H1 (cell line): Measurements from ENCODE around the gene PRPH2. TPM values are rescaled to one million over a fixed set of nuclear protein-coding genes. Genes with fewer than 3 reads are reported as not detected.

Experiments used
- CTCF ChIA-PET: fragments of 300-600 bp; sonication (Branson Sonifier 250); formaldehyde crosslinking; loops from one replicate; lab custom pipeline; 2021; ENCODE audit not compliant: partially characterized antibody; lab: Charles Lee
- POLR2A ChIA-PET: fragments of 300-600 bp; sonication (Branson Sonifier 250); formaldehyde crosslinking; loops from one replicate; lab custom pipeline; 2021; ENCODE audit warnings: inconsistent platforms; ENCODE audit not compliant: partially characterized antibody; lab: Charles Lee
- DNase-seq, 2 experiments: peaks; one replicate each; pipeline versions ENCODE4 v3.0.0 to v3.0.0-alpha.2; 2010 to 2022; ENCODE audit warnings: low spot score in 2 of 2, low read depth in 1 of 2, mixed read lengths in 1 of 2
- FAIRE-seq: peaks from 2 replicates; lab custom pipeline; 2011; peaks lifted over from hg19 to GRCh38; lab: Jason Lieb, UNC
- H2AFZ ChIP-seq: 2 replicates; pipeline ENCODE4 v1.8.1; 2012; ENCODE audit warnings: low read length, inconsistent platforms
- H2AK5ac ChIP-seq: 2 replicates; pipeline ENCODE4 v1.6.1; 2013; ENCODE audit warnings: low read depth, low read length
- H2BK120ac ChIP-seq: replicated peaks from 2 replicates; pipeline ENCODE3; 2013; ENCODE audit warnings: low read depth, low read length, inconsistent platforms
- H2BK12ac ChIP-seq: 2 replicates; pipeline ENCODE4 v1.6.1; 2013; ENCODE audit warnings: low read depth, low read length
- H2BK15ac ChIP-seq: 2 replicates; pipeline ENCODE4 v1.6.1; 2013; ENCODE audit warnings: low read length
- H2BK20ac ChIP-seq: 2 replicates; pipeline ENCODE4 v1.6.1; 2013; ENCODE audit warnings: low read length
- H2BK5ac ChIP-seq: 2 replicates; pipeline ENCODE4 v1.6.1; 2013; ENCODE audit warnings: low read depth, low read length
- H3K14ac ChIP-seq: 2 replicates; pipeline ENCODE4 v1.6.1; 2013; ENCODE audit warnings: inconsistent platforms; ENCODE audit not compliant: insufficient read length
- H3K18ac ChIP-seq: 2 replicates; pipeline ENCODE4 v1.6.1; 2013; ENCODE audit warnings: low read length; ENCODE audit errors: extremely low read depth
- H3K23ac ChIP-seq: 2 replicates; pipeline ENCODE4 v1.6.1; 2013; ENCODE audit warnings: inconsistent platforms; ENCODE audit not compliant: insufficient read length
- H3K23me2 ChIP-seq: 2 replicates; pipeline ENCODE4 v1.6.1; 2013; ENCODE audit warnings: low read depth, low read length
- H3K27ac ChIP-seq: 2 replicates; pipeline ENCODE4 v1.6.1; 2011; ENCODE audit warnings: low read depth, low read length, inconsistent platforms
- H3K27me3 ChIP-seq, 4 experiments: replicated peaks in 1 of 4; 1 replicate in 1 of 4; 2 replicates in 3 of 4; pipeline versions ENCODE4 v1.6.1 to v1.8.1; 2011 to 2013; ENCODE audit warnings: low read length in 3 of 4, mild to moderate bottlenecking in 3 of 4, inconsistent platforms in 2 of 4, mixed read lengths in 2 of 4, moderate library complexity in 1 of 4; ENCODE audit not compliant: control insufficient read depth in 3 of 4, insufficient read depth in 3 of 4; ENCODE audit errors: extremely low read depth in 1 of 4
- H3K36me3 ChIP-seq, 4 experiments: 2 replicates each; pipeline versions ENCODE4 v1.6.1 to v1.8.1; 2011 to 2013; ENCODE audit warnings: mild to moderate bottlenecking in 4 of 4, low read length in 3 of 4, moderate library complexity in 2 of 4, control low read depth in 1 of 4, inconsistent platforms in 1 of 4; ENCODE audit not compliant: insufficient read depth in 4 of 4, control insufficient read depth in 2 of 4
- H3K4ac ChIP-seq: replicated peaks from 2 replicates; pipeline ENCODE3; 2013; ENCODE audit warnings: low read length, low read depth, mixed read lengths, inconsistent platforms; ENCODE audit not compliant: insufficient read length
- H3K4me1 ChIP-seq, 4 experiments: replicated peaks in 1 of 4; 1 replicate in 1 of 4; 2 replicates in 3 of 4; pipeline versions ENCODE4 v1.6.1 to v1.8.1; 2011 to 2013; ENCODE audit warnings: low read length in 3 of 4, inconsistent platforms in 2 of 4, mixed read lengths in 1 of 4; ENCODE audit not compliant: insufficient read depth in 4 of 4, control insufficient read depth in 3 of 4
- H3K4me2 ChIP-seq, 2 experiments: 2 replicates each; pipeline versions ENCODE4 v1.6.1 to v1.8.1; 2011 to 2013; ENCODE audit warnings: low read depth in 2 of 2, low read length in 2 of 2, control low read depth in 1 of 2, inconsistent platforms in 1 of 2, mild to moderate bottlenecking in 1 of 2; ENCODE audit not compliant: insufficient read depth in 1 of 2
- H3K4me3 ChIP-seq, 4 experiments: fragments of 200-600, 300-600 bp in 1 of 4; sonication (generic), shearing (Covaris generic), sonication (Bioruptor Twin) in 1 of 4; 2 replicates each; pipeline versions ENCODE4 v1.5.1 to v1.8.1; 2011 to 2016; ENCODE audit warnings: low read length in 4 of 4, low read depth in 3 of 4, control low read depth in 2 of 4, inconsistent platforms in 2 of 4, mild to moderate bottlenecking in 2 of 4, mixed read lengths in 1 of 4, moderate library complexity in 1 of 4; ENCODE audit not compliant: insufficient read depth in 2 of 4; ENCODE audit errors: extremely low read depth in 1 of 4
- H3K56ac ChIP-seq: replicated peaks from 2 replicates; pipeline ENCODE3; 2013; ENCODE audit warnings: low read depth, mild to moderate bottlenecking, mixed read lengths, low read length, inconsistent platforms; ENCODE audit not compliant: insufficient read length
- H3K79me1 ChIP-seq: 2 replicates; pipeline ENCODE4 v1.6.1; 2013; ENCODE audit warnings: low read depth, low read length, control low read depth
- H3K79me2 ChIP-seq, 2 experiments: 2 replicates each; pipeline versions ENCODE4 v1.6.1 to v1.8.1; 2012 to 2013; ENCODE audit warnings: low read length in 2 of 2, mild to moderate bottlenecking in 2 of 2, inconsistent platforms in 1 of 2; ENCODE audit not compliant: insufficient read depth in 2 of 2, control insufficient read depth in 1 of 2
- H3K9ac ChIP-seq, 4 experiments: replicated peaks in 1 of 4; 1 replicate in 1 of 4; 2 replicates in 3 of 4; pipeline versions ENCODE4 v1.6.1 to v1.8.1; 2011 to 2013; ENCODE audit warnings: low read depth in 3 of 4, low read length in 3 of 4, control low read depth in 2 of 4, mild to moderate bottlenecking in 2 of 4, moderate library complexity in 2 of 4, inconsistent platforms in 1 of 4; ENCODE audit errors: extremely low read depth in 1 of 4
- H3K9me3 ChIP-seq, 2 experiments: 2 replicates each; pipeline versions ENCODE4 v1.6.1 to v1.8.1; 2012 to 2013; ENCODE audit warnings: mild to moderate bottlenecking in 2 of 2, moderate library complexity in 2 of 2, control low read depth in 1 of 2, inconsistent platforms in 1 of 2, low read depth in 1 of 2, low read length in 1 of 2, mixed read lengths in 1 of 2; ENCODE audit not compliant: insufficient read depth in 2 of 2
- H4K20me1 ChIP-seq, 2 experiments: replicated peaks in 1 of 2; 2 replicates each; pipeline versions ENCODE3 to v1.8.1; 2011 to 2013; ENCODE audit warnings: inconsistent platforms in 2 of 2, low read length in 2 of 2, mild to moderate bottlenecking in 1 of 2; ENCODE audit not compliant: insufficient read depth in 2 of 2, control insufficient read depth in 1 of 2
- H4K5ac ChIP-seq: 2 replicates; pipeline ENCODE4 v1.6.1; 2013; ENCODE audit warnings: low read length, low read depth, mixed read lengths, inconsistent platforms; ENCODE audit not compliant: insufficient read length
- H4K8ac ChIP-seq: 2 replicates; pipeline ENCODE4 v1.8.0; 2013; ENCODE audit warnings: mild to moderate bottlenecking, moderate library complexity, low read length, inconsistent platforms; ENCODE audit not compliant: insufficient read depth; ENCODE audit errors: extremely low read depth
- H4K91ac ChIP-seq: replicated peaks from 2 replicates; pipeline ENCODE3; 2013; ENCODE audit warnings: low read length, mixed read lengths, inconsistent platforms; ENCODE audit not compliant: insufficient read length
- BACH1 ChIP-seq: IDR thresholded peaks from 2 replicates; pipeline ENCODE4 v1.6.1; 2012; ENCODE audit warnings: low read length, improper control_type of control experiment
- CEBPB ChIP-seq: IDR thresholded peaks from 2 replicates; pipeline ENCODE4 v1.6.1; 2012; ENCODE audit warnings: low read depth, low read length
- HDAC2 ChIP-seq, 2 experiments: fragments of 300-600 bp in 1 of 2; sonication (generic) in 1 of 2; IDR thresholded peaks; 2 replicates each; pipeline ENCODE4 v1.6.1; 2011 to 2012; ENCODE audit warnings: low read depth in 2 of 2, low read length in 2 of 2, mild to moderate bottlenecking in 2 of 2, moderate library complexity in 2 of 2, borderline replicate concordance in 1 of 2, inconsistent platforms in 1 of 2
- NANOG ChIP-seq: IDR thresholded peaks from 2 replicates; pipeline ENCODE4 v1.6.1; 2011; ENCODE audit warnings: low read length, low read depth, mild to moderate bottlenecking, inconsistent platforms; ENCODE audit not compliant: insufficient read depth, poor library complexity, severe bottlenecking
- NRF1 ChIP-seq: IDR thresholded peaks from 2 replicates; pipeline ENCODE4 v1.6.1; 2011; ENCODE audit warnings: mild to moderate bottlenecking, low read depth, low read length, improper control_type of control experiment
- POLR2A ChIP-seq, 2 experiments: IDR thresholded peaks; 1 replicate in 1 of 2; 2 replicates in 1 of 2; pipeline ENCODE4 v1.6.1; 2011; ENCODE audit warnings: low read depth in 2 of 2, low read length in 2 of 2, mild to moderate bottlenecking in 2 of 2; ENCODE audit errors: control extremely low read depth in 1 of 2
- POLR2AphosphoS5 ChIP-seq: IDR thresholded peaks from 2 replicates; pipeline ENCODE4 v1.6.1; 2011; ENCODE audit warnings: low read depth, low read length
- SP1 ChIP-seq: IDR thresholded peaks from 2 replicates; pipeline ENCODE4 v1.6.1; 2011; ENCODE audit warnings: low read depth, low read length
- TEAD4 ChIP-seq: IDR thresholded peaks from 2 replicates; pipeline ENCODE4 v1.6.1; 2012; ENCODE audit warnings: low read depth, low read length, inconsistent platforms, mixed read lengths
- WGBS, 2 experiments: shearing (Covaris generic) in 1 of 2; methylation state at CpG; one replicate each; pipeline versions ENCODE4 v1.1.6 to v1.1.7; 2013 to 2015; ENCODE audit warnings: low lambda C conversion rate in 2 of 2, mixed read lengths in 2 of 2, inconsistent platforms in 1 of 2, low coverage in 1 of 2, missing lambda C conversion rate in 1 of 2; ENCODE audit not compliant: insufficient replicate concordance in 2 of 2, insufficient coverage in 1 of 2, insufficient read length in 1 of 2; ENCODE audit errors: extremely low coverage in 1 of 2, missing lambda C conversion rate in 1 of 2; 5-methylcytosine and 5-hydroxymethylcytosine counted together
- polyA plus RNA-seq, 7 experiments: library from polyadenylated mRNA; depleted of rRNA in 3 of 7; stranded (reverse) in 5 of 7; unstranded in 2 of 7; fragments of >200 nt in 5 of 7; fragments of 200-250 nt in 2 of 7; gene quantifications; 1 replicate in 5 of 7; 2 replicates in 1 of 7; 4 replicates in 1 of 7; pipeline versions ENCODE4 v1.2.1 to v1.2.3, GENCODE V29; 2011 to 2013; ENCODE audit warnings: missing spikeins in 2 of 7, mixed read lengths in 2 of 7
- total RNA-seq: library from RNA; stranded (reverse); fragmentation: NEBNext Ultra II Directional; extraction: Animal tissue kit (Norgen Biotek cat#: 25700); gene quantifications from 2 replicates; pipeline ENCODE4 v1.2.1, GENCODE V29; 2021

PRPH2 gene
- total and polyA plus RNA-seq, 2 of the 8 experiments (the other 6 are each of a cell fraction or from before 2014, with no cell fraction given), result 0.23 to 0.65 TPM

DNA sequence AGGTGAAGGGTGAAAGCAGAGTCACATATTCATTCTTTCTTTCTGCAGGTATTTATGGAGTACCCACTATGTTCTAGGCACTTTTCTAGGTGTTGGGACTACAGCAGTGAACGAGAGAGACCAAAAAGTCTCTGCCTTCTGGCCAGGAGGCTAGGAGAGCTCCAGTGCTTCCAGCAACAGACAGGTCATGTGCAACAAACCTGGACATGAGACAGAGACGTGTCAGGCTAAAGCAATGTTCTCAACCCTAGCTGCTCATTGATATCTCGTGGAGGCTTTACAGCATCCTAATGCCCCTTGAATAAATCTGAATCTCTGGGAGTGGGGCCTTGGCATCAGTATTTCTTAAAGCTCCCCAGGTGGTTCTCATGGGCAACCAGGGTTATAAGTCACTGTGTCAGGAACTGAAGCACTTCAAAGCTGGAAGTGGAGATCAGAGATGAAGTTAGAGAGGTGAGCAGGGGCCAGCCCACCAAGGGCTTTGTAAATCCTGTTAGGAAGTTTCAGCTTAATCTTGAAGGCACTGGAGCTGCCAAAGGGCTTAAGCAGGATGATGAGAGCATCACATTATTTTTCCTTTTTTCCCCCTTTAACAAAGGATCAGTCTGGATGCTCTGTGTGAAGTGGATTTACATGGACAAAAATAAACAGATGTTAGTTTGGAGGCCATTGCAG lies 36.5 kb upstream of the PRPH2 start:
- Histone ChIP-seq H3K27ac (no peak overlapping the region), H3K14ac (no peak overlapping the region), H3K4ac (no peak overlapping the region), H3K23ac (no peak overlapping the region), H2BK12ac (no peak overlapping the region), H3K4me1 (peaks cover 3 to 25% (median 18%) of the 10 kb centered on the region in 4 experiments), H3K27me3 (peaks cover 0 to 2% (median 0%) of the 10 kb centered on the region in 4 experiments; a peak in 1 of 7 replicates), H4K8ac (no peak overlapping the region), H3K79me2 (peaks cover 0 to 5% of the 10 kb centered on the region in 2 experiments; a peak in 1 of 4 replicates), H2BK20ac (no peak overlapping the region), H3K9ac (no peak overlapping the region), H3K18ac (no peak overlapping the region), H2BK15ac (peak overlapping the region; percentile 74; the same call in 1 of the 2 replicates), H3K23me2 (no peaks in the 10 kb centered on the region), H2BK120ac (no peak overlapping the region), H3K9me3 (no peaks in the 10 kb centered on the region), H3K4me3 (no peak overlapping the region), H3K4me2 (no peak overlapping the region), H2AK5ac (no peak overlapping the region), H2AFZ (no peak overlapping the region), H3K36me3 (no peaks in the 10 kb centered on the region; a peak in 1 of 8 replicates), H4K5ac (no peak overlapping the region), H4K91ac (no peak overlapping the region), H3K79me1 (no peaks in the 10 kb centered on the region; the same call in 1 of the 2 replicates), H3K56ac (no peak overlapping the region), H2BK5ac (no peak overlapping the region), H4K20me1 (no peaks in the 10 kb centered on the region)
- 92% methylated on average over 3 of the region's 3 CpGs; no CpG with 5 or more reads in 1 of the 2 experiments for whole genome bisulfite sequencing, 2 experiments
- DNase-seq (no peak), FAIRE-seq (no peak)
- TF ChIP-seq CEBPB, result no peak
- no peak for TF ChIP-seq HDAC2 (IDR thresholded peaks at IDR 0.05; ENCODE audit: borderline replicate concordance in 1 of 2, low read depth in 2 of 2, low read length in 2 of 2)
- no peak for TF ChIP-seq BACH1
- no peak for TF ChIP-seq POLR2AphosphoS5
- no peak for TF ChIP-seq NRF1
- no peak for TF ChIP-seq NANOG
- TF ChIP-seq TEAD4, result no peak
- no peak for TF ChIP-seq SP1
- TF ChIP-seq POLR2A (IDR thresholded peaks at IDR 0.05; ENCODE audit: control extremely low read depth in 1 of 2, low read depth in 2 of 2, low read length in 2 of 2), result no peak
- POLR2A ChIA-PET, result interaction anchor here (4.8 to 16.3 kb wide), 3 partner anchors 12 to 26 kb away, joined by 37 to 268 read pairs (median 60); partner anchors contain the start of genes BICRAL and TBCC
- CTCF ChIA-PET, result interaction anchor here (0.6 to 1.7 kb wide), 6 partner anchors 10 to 184 kb away, joined by 3 to 6 read pairs (median 4); no protein-coding TSS in a partner anchor
